Tibial artery (tissue), 4 donors: ENCODE measurements around the gene PKP3.
"Not testable (repeated sequence)": the region's sequence is repeated elsewhere in the genome, so short reads cannot be mapped to it uniquely, and the experiment has no call there.

Source experiments
- DNase-seq, 2 donors: peaks; one replicate each; pipeline ENCODE4 v3.0.0-alpha.2; 2019
- H3K27ac ChIP-seq, 2 donors: fragments of 200-600 bp; sonication (generic) in 1 of 2; 1 replicate in 1 of 2; 2 replicates in 1 of 2; pipeline ENCODE4 v1.5.1; 2018 to 2019; ENCODE audit warnings: mild to moderate bottlenecking in 1 of 2
- H3K27me3 ChIP-seq, 2 donors: fragments of 200-600 bp; sonication (generic) in 1 of 2; one replicate each; pipeline versions ENCODE4 v1.5.1 to v1.6.0; 2016 to 2019
- H3K36me3 ChIP-seq, 3 donors: fragments of 200-600 bp; sonication (generic) in 2 of 3; one replicate each; pipeline ENCODE4 v1.5.1; 2016 to 2019; ENCODE audit warnings: mild to moderate bottlenecking in 2 of 3
- H3K4me1 ChIP-seq, 4 donors: fragments of 200-600 bp; sonication (generic) in 2 of 4; 1 replicate in 3 of 4; 2 replicates in 1 of 4; pipeline ENCODE4 v1.5.1; 2016 to 2019
- H3K4me3 ChIP-seq, 2 donors: fragments of 200-600 bp; sonication (generic) in 1 of 2; 1 replicate in 1 of 2; 2 replicates in 1 of 2; pipeline ENCODE4 v1.5.1; 2018 to 2019; ENCODE audit warnings: mild to moderate bottlenecking in 2 of 2
- H3K9me3 ChIP-seq, 3 donors: fragments of 200-600 bp; sonication (generic) in 1 of 3; one replicate each; pipeline ENCODE4 v1.5.1; 2016 to 2019
- intact Hi-C: fragments of 100-400 bp; cut with DNase I; formaldehyde crosslinking; loops from one replicate; pipeline ENCODE4 v1.15.0; 2023; ENCODE audit warnings: low total_unique reads
- TF ChIP-seq, protein P1 (sequence below), 2 experiments: fragments of 200-600 bp in 1 of 2; fragments of 450-650 bp in 1 of 2; IDR thresholded peaks; one replicate each; pipeline ENCODE4 v1.5.1; 2017 to 2019; ENCODE audit warnings: antibody characterized with exemption in 2 of 2, mild to moderate bottlenecking in 1 of 2, moderate library complexity in 1 of 2

Gene PKP3

GRCh38 chr11:400241-400689 is 6.3 kb downstream of the PKP3 start:
- Histone ChIP-seq H3K9me3 (no peaks in the 10 kb centered on the region), H3K27ac (no peak overlapping the region), H3K4me1 (peaks cover 0 to 33% (median 9%) of the 10 kb centered on the region in 4 donors), H3K27me3 (peaks cover 0 to 34% of the 10 kb centered on the region in 2 donors), H3K36me3 (peaks cover 0 to 41% (median 0%) of the 10 kb centered on the region in 3 donors), H3K4me3 (no peak overlapping the region)
- intact Hi-C loops = no loop called here
- TF ChIP-seq, protein P1, sequence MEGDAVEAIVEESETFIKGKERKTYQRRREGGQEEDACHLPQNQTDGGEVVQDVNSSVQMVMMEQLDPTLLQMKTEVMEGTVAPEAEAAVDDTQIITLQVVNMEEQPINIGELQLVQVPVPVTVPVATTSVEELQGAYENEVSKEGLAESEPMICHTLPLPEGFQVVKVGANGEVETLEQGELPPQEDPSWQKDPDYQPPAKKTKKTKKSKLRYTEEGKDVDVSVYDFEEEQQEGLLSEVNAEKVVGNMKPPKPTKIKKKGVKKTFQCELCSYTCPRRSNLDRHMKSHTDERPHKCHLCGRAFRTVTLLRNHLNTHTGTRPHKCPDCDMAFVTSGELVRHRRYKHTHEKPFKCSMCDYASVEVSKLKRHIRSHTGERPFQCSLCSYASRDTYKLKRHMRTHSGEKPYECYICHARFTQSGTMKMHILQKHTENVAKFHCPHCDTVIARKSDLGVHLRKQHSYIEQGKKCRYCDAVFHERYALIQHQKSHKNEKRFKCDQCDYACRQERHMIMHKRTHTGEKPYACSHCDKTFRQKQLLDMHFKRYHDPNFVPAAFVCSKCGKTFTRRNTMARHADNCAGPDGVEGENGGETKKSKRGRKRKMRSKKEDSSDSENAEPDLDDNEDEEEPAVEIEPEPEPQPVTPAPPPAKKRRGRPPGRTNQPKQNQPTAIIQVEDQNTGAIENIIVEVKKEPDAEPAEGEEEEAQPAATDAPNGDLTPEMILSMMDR (IDR thresholded peaks at IDR 0.05) = no peak
- DNase-seq = no peak

DNA sequence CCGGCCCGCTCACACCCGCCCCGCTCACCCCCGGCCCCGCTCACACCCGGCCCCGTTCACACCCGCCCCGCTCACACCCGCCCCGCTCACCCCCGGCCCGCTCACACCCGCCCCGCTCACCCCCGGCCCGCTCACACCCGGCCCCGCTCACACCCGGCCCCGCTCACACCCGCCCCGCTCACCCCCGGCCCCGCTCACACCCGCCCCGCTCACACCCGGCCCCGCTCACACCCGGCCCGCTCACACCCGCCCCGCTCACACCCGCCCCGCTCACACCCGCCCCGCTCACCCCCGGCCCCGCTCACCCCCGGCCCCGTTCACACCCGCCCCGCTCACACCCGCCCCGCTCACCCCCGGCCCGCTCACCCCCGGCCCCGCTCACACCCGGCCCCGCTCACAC is 7.2 kb downstream of the PKP3 start:
- Histone ChIP-seq H3K36me3 (peaks cover 0 to 41% (median 0%) of the 10 kb centered on the region in 3 donors), H3K4me1 (peaks cover 0 to 26% (median 14%) of the 10 kb centered on the region in 4 donors), H3K27me3 (peaks cover 0 to 26% of the 10 kb centered on the region in 2 donors)
- intact Hi-C loops, H3K9me3 ChIP-seq, DNase-seq, H3K27ac ChIP-seq, H3K4me3 ChIP-seq: not testable (repeated sequence)

DNA sequence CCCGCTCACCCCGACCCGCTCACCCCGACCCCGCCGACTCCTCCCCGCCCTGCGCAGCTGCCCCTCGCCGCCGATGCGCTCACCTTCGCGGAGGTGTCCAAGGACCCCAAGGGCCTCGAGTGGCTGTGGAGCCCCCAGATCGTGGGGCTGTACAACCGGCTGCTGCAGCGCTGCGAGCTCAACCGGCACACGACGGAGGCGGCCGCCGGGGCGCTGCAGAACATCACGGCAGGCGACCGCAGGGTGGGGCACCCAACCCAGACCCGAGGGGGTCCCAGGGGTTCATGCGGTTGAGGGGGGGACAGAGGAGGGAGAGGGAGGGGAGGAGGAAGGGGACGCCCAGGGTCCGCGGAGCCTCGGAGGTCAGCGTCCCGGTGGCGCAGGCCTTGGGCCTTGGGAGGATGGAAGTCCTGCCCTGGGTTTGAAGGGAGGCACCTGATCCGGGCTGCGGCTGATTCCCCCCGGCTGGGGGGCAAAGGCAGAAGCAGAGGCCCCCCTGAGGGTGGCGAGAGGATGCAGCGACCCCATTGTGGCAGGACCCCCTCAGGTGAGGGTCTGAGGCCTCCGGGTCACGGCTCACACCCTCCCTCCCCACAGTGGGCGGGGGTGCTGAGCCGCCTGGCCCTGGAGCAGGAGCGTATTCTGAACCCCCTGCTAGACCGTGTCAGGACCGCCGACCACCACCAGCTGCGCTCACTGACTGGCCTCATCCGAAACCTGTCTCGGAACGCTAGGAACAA is 9.2 kb downstream of the PKP3 start:
- intact Hi-C loops = no loop called here
- peaks cover 0 to 29% of the 10 kb centered on the region in 2 donors for H3K27me3 ChIP-seq
- DNase-seq = peak in 1 of 2 donors; percentile 64
- no peak overlapping the region for H3K4me3 ChIP-seq
- no peak overlapping the region for H3K27ac ChIP-seq
- H3K36me3 ChIP-seq = peaks cover 0 to 31% (median 0%) of the 10 kb centered on the region in 3 donors
- TF ChIP-seq, protein P1 (IDR thresholded peaks at IDR 0.05) = no peak
- H3K9me3 ChIP-seq = no peaks in the 10 kb centered on the region
- peaks cover 0 to 26% (median 18%) of the 10 kb centered on the region in 4 donors for H3K4me1 ChIP-seq

DNA sequence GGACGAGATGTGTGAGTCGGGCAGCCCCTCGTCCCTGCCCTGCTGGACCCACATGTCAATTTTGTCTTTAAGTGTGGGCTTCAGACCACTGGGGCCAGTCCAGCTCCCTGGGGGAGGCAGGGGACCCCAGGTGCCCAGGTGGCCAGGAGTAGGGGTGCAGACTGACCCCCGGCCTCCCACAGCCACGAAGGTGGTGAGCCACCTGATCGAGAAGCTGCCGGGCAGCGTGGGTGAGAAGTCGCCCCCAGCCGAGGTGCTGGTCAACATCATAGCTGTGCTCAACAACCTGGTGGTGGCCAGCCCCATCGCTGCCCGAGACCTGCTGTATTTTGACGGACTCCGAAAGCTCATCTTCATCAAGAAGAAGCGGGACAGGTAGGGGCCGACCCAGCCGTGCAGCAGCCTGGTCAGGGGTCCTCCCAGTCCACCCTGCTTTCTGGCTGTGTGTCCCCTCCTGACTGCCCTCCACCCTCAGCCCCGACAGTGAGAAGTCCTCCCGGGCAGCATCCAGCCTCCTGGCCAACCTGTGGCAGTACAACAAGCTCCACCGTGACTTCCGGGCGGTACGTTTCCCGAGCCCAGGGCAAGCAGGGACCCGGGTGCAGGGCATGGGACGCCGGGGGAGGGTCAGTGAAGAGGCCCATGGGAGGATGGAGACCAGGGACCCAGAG is 9.9 kb downstream of the PKP3 start:
- H3K4me1 ChIP-seq = peaks cover 0 to 27% (median 21%) of the 10 kb centered on the region in 4 donors
- H3K9me3 ChIP-seq = no peaks in the 10 kb centered on the region
- DNase-seq = peak in 1 of 2 donors; percentile 64
- H3K27me3 ChIP-seq = peaks cover 0 to 26% of the 10 kb centered on the region in 2 donors
- no peak overlapping the region for H3K27ac ChIP-seq
- H3K36me3 ChIP-seq = peaks cover 0 to 31% (median 0%) of the 10 kb centered on the region in 3 donors
- no peak overlapping the region for H3K4me3 ChIP-seq
- TF ChIP-seq, protein P1 (IDR thresholded peaks at IDR 0.05) = no peak
- intact Hi-C loops = no loop called here

- peaks cover 0 to 30% of the 10 kb centered on the region in 2 donors for H3K27me3 ChIP-seq
- no peak overlapping the region for H3K27ac ChIP-seq
- peak in 1 of 2 donors; percentile 62 for DNase-seq
- intact Hi-C loops = no loop called here
- TF ChIP-seq, protein P1 (IDR thresholded peaks at IDR 0.05) = no peak
- peaks cover 0 to 31% (median 21%) of the 10 kb centered on the region in 4 donors for H3K4me1 ChIP-seq
- H3K36me3 ChIP-seq = peaks cover 0 to 29% (median 0%) of the 10 kb centered on the region in 3 donors
- no peaks in the 10 kb centered on the region for H3K9me3 ChIP-seq
- no peak overlapping the region for H3K4me3 ChIP-seq
Observed at GRCh38 chr11:404551-405264, 10.7 kb downstream of the PKP3 start.
